HepG2 (cell line): ENCODE measurements around the gene STAT5A. TPM values are rescaled to one million over a fixed set of nuclear protein-coding genes. Genes with fewer than 3 reads are reported as not detected.
A peak's percentile ranks its signal among the peaks of the same experiment; 100 is the strongest.

Experiments
- ARNT2 ChIP-seq: sonication (generic); formaldehyde crosslinking; IDR thresholded peaks from 2 replicates; pipeline ENCODE4 v1.8.0; 2022; ENCODE audit warnings: mild to moderate bottlenecking, low read depth, missing genetic modification reagents, moderate library complexity
- JDP2 ChIP-seq: sonication (generic); formaldehyde crosslinking; IDR thresholded peaks from 2 replicates; pipeline ENCODE4 v1.8.1; 2022; ENCODE audit warnings: missing genetic modification reagents, borderline replicate concordance
- NFIB ChIP-seq: sonication (generic); formaldehyde crosslinking; IDR thresholded peaks from 2 replicates; pipeline ENCODE4 v1.9.0; 2021; ENCODE audit warnings: missing genetic modification reagents, mild to moderate bottlenecking, borderline replicate concordance
- NR2C2 ChIP-seq: sonication (generic); formaldehyde crosslinking; IDR thresholded peaks from 2 replicates; pipeline ENCODE4 v1.4.0; 2020; ENCODE audit warnings: missing genetic modification reagents, mild to moderate bottlenecking, moderate library complexity, borderline replicate concordance
- SAFB2 ChIP-seq: sonication (generic); formaldehyde crosslinking; IDR thresholded peaks from 2 replicates; pipeline ENCODE4 v1.5.1; 2020; ENCODE audit warnings: missing genetic modification reagents, low read depth, mild to moderate bottlenecking, borderline replicate concordance
- SMYD3 ChIP-seq: sonication (generic); formaldehyde crosslinking; IDR thresholded peaks from 2 replicates; pipeline ENCODE4 v1.8.1; 2023; ENCODE audit warnings: mild to moderate bottlenecking, missing genetic modification reagents
- SNAI1 ChIP-seq: sonication (generic); formaldehyde crosslinking; IDR thresholded peaks from 2 replicates; pipeline ENCODE4 v1.5.0; 2020; ENCODE audit warnings: mild to moderate bottlenecking, missing genetic modification reagents, borderline replicate concordance
- TAF15 ChIP-seq: fragments of 200-400 bp; formaldehyde crosslinking; IDR thresholded peaks from one replicate; pipeline ENCODE4 v1.6.1; 2018; ENCODE audit warnings: mild to moderate bottlenecking, low read depth, low read length; ENCODE audit not compliant: poor library complexity, severe bottlenecking
- TP53 ChIP-seq: sonication (generic); formaldehyde crosslinking; conservative IDR thresholded peaks from 2 replicates; pipeline ENCODE4 v1.4.0; 2020; ENCODE audit warnings: missing genetic modification reagents
- ZFP82 ChIP-seq: sonication (generic); formaldehyde crosslinking; IDR thresholded peaks from 2 replicates; pipeline ENCODE4 v1.5.1; 2020; ENCODE audit warnings: mild to moderate bottlenecking, missing genetic modification reagents, borderline replicate concordance
- ZNF530 ChIP-seq: sonication (generic); formaldehyde crosslinking; IDR thresholded peaks from 2 replicates; pipeline ENCODE4 v1.5.0; 2020; ENCODE audit warnings: low read depth, mild to moderate bottlenecking, missing genetic modification reagents
- ZNF687 ChIP-seq: sonication (generic); formaldehyde crosslinking; IDR thresholded peaks from 2 replicates; pipeline ENCODE4 v1.5.1; 2020; ENCODE audit warnings: mild to moderate bottlenecking, missing genetic modification reagents, moderate library complexity
- ZNF703 ChIP-seq: sonication (generic); formaldehyde crosslinking; IDR thresholded peaks from 2 replicates; pipeline ENCODE4 v1.5.1; 2020; ENCODE audit warnings: missing genetic modification reagents, mild to moderate bottlenecking, moderate library complexity, borderline replicate concordance
- polyA plus RNA-seq, 8 experiments: library from polyadenylated mRNA; depleted of rRNA in 3 of 8; stranded (reverse) in 7 of 8; unstranded in 1 of 8; fragments of >200 nt; fragmentation: Illumina TruSeq in 4 of 8; extraction: Trizol in 4 of 8; gene quantifications; 2 replicates each; pipeline versions ENCODE4 v1.2.1 to v1.2.3, GENCODE V29; 2011 to 2016; ENCODE audit warnings: low read depth in 4 of 8, missing spikeins in 1 of 8, mixed read lengths in 1 of 8; ENCODE audit not compliant: insufficient read depth in 1 of 8
- total RNA-seq, 5 experiments: library from RNA; depleted of rRNA; stranded (reverse); fragments of >200 nt; fragmentation: Illumina TruSeq; extraction: Trizol; gene quantifications; 2 replicates each; pipeline ENCODE4 v1.2.3, GENCODE V29; 2016; ENCODE audit warnings: low read depth in 1 of 5
- TF ChIP-seq, protein P1 (sequence below): sonication (generic); formaldehyde crosslinking; IDR thresholded peaks from 2 replicates; pipeline ENCODE4 v1.5.0; 2020; ENCODE audit warnings: missing genetic modification reagents
- TF ChIP-seq, protein P2 (sequence below): sonication (generic); formaldehyde crosslinking; conservative IDR thresholded peaks from 2 replicates; pipeline ENCODE4 v1.4.0; 2020; ENCODE audit warnings: missing genetic modification reagents
- TF ChIP-seq, protein P3 (sequence below): IDR thresholded peaks from 2 replicates; pipeline ENCODE4 v1.6.1; 2016; ENCODE audit warnings: control low read depth
- TF ChIP-seq, protein P4 (sequence below): IDR thresholded peaks from 2 replicates; pipeline ENCODE4 v1.6.1; 2012; ENCODE audit warnings: inconsistent platforms

STAT5A gene
- total and polyA plus RNA-seq, 2 of the 13 experiments (the other 11 are each of a cell fraction or from before 2014, with no cell fraction given), result 1.4 to 4.1 TPM

DNA sequence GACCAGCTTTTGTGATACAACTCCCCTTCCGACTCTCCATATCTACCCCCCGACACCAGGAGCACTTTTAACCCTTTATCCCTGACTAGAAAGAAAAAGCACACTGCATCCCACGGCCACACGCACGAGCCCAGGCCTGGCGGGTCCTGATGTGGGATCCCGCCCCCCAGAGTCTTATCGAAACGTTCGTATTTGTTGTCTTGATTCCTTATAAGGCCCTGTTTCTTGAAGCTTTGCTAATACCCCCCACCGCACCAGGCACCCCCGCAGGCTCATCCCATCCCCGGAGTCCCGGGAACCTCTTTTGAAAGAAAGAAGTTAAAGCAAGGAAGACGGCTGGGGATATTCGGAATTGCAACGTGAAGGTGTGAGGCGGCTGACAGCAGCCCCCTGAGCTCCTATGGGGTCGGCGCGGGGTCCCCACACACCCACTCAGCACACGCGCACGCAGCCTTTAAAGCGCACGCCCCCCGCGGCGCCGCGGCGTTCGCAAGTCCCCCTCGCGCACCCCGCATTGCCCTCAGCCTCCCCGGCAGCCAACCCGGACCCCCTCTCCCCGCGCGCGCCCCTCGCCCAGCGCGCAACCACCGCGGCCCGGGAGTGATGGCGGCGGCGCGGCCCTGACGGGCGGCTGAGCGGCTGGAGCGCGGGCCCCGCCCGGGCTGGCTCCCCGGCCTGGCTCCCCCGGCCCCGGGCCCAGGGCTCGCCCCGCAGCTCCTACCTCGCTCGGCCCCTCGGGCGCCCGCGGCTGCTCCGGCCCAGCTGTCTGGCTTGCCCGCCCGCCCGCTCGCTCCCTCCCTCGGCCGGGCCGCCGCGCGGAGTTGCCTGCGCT is 12.6 kb upstream of the STAT5A start (continued):
- TF ChIP-seq ZNF687 (CRISPR knock-in tag) (no peak), TAF15 (no peak), TP53 (no peak), SAFB2 (CRISPR knock-in tag) (no peak), NR2C2 (CRISPR knock-in tag) (no peak), ZFP82 (CRISPR knock-in tag) (no peak), SNAI1 (CRISPR knock-in tag) (peak; percentile 17; the same call in 1 of the 2 replicates), ARNT2 (0 out of 2 replicates have a peak, but pooled peaks have one; percentile 50), NFIB (no peak), SMYD3 (peak; percentile 65; the same call in 1 of the 2 replicates), ZNF530 (CRISPR knock-in tag) (no peak), ZNF703 (0 out of 2 replicates have a peak, but pooled peaks have one; percentile 46), JDP2 (CRISPR knock-in tag) (no peak)
- TF ChIP-seq, protein P1, sequence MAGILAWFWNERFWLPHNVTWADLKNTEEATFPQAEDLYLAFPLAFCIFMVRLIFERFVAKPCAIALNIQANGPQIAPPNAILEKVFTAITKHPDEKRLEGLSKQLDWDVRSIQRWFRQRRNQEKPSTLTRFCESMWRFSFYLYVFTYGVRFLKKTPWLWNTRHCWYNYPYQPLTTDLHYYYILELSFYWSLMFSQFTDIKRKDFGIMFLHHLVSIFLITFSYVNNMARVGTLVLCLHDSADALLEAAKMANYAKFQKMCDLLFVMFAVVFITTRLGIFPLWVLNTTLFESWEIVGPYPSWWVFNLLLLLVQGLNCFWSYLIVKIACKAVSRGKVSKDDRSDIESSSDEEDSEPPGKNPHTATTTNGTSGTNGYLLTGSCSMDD (CRISPR knock-in tag), result no peak
- TF ChIP-seq, protein P2, sequence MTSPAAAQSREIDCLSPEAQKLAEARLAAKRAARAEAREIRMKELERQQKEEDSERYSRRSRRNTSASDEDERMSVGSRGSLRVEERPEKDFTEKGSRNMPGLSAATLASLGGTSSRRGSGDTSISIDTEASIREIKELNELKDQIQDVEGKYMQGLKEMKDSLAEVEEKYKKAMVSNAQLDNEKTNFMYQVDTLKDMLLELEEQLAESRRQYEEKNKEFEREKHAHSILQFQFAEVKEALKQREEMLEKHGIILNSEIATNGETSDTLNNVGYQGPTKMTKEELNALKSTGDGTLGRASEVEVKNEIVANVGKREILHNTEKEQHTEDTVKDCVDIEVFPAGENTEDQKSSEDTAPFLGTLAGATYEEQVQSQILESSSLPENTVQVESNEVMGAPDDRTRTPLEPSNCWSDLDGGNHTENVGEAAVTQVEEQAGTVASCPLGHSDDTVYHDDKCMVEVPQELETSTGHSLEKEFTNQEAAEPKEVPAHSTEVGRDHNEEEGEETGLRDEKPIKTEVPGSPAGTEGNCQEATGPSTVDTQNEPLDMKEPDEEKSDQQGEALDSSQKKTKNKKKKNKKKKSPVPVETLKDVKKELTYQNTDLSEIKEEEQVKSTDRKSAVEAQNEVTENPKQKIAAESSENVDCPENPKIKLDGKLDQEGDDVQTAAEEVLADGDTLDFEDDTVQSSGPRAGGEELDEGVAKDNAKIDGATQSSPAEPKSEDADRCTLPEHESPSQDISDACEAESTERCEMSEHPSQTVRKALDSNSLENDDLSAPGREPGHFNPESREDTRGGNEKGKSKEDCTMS (CRISPR knock-in tag), result no peak
- TF ChIP-seq, protein P3, sequence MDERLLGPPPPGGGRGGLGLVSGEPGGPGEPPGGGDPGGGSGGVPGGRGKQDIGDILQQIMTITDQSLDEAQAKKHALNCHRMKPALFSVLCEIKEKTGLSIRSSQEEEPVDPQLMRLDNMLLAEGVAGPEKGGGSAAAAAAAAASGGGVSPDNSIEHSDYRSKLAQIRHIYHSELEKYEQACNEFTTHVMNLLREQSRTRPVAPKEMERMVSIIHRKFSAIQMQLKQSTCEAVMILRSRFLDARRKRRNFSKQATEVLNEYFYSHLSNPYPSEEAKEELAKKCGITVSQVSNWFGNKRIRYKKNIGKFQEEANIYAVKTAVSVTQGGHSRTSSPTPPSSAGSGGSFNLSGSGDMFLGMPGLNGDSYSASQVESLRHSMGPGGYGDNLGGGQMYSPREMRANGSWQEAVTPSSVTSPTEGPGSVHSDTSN (CRISPR knock-in tag), result no peak
- TF ChIP-seq, protein P4, sequence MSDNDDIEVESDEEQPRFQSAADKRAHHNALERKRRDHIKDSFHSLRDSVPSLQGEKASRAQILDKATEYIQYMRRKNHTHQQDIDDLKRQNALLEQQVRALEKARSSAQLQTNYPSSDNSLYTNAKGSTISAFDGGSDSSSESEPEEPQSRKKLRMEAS, result peak; percentile 8; the same call in 1 of the 2 replicates
